HCT116 (cell line): ENCODE measurements around the gene COL2A1. TPM values are rescaled to one million over a fixed set of nuclear protein-coding genes. Genes with fewer than 3 reads are reported as not detected.

ENCODE experiments used
- ATAC-seq: fragments of 200-7000 bp; cut with Tn5 transposase; 2 replicates; pipeline ENCODE4 v1.9.1; 2020; ENCODE audit warnings: mild to moderate bottlenecking, moderate library complexity
- BruUV-seq: library from RNA; stranded (reverse); fragments of 400-500 nt; replicated peaks from 2 replicates; lab custom pipeline; 2021; lab: Mats Ljungman, UMichigan
- CTCF ChIA-PET: fragments of 300-600 bp; sonication (Branson Sonifier 250); formaldehyde crosslinking; loops from one replicate; lab custom pipeline; 2021; ENCODE audit warnings: antibody characterized with exemption; lab: Charles Lee
- POLR2A ChIA-PET: fragments of 300-600, 350-600 bp; sonication (Branson Sonifier 250); formaldehyde crosslinking; loops from one replicate; lab custom pipeline; 2021; ENCODE audit warnings: antibody characterized with exemption; lab: Charles Lee
- RAD21 ChIA-PET, 2 experiments: fragments of 300-600 bp; sonication (Branson Sonifier 250); formaldehyde crosslinking; loops; one replicate each; lab custom pipeline; 2023; ENCODE audit warnings: low total read pairs in 2 of 2; ENCODE audit not compliant: uncharacterized antibody in 2 of 2, unreplicated experiment in 2 of 2, low non-redundant PET in 1 of 2; lab: Charles Lee
- DNase-seq: peaks from one replicate; pipeline ENCODE4 v3.0.0-alpha.2; 2010; ENCODE audit warnings: low read depth, low spot score
- H2AFZ ChIP-seq: fragments of 200-600 bp; shearing (Covaris generic), sonication (generic); 2 replicates; pipeline ENCODE4 v1.6.1; 2017; ENCODE audit warnings: low read depth, mixed run types, mixed read lengths, antibody characterized with exemption, low read length; ENCODE audit not compliant: poor library complexity, severe bottlenecking
- H3K27ac ChIP-seq: 2 replicates; pipeline ENCODE4 v1.5.1; 2012; ENCODE audit warnings: low read depth, low read length
- H3K27me3 ChIP-seq: fragments of 200-600 bp; sonication (generic); 2 replicates; pipeline ENCODE4 v1.6.1; 2016; ENCODE audit warnings: mixed run types, low read length, mixed read lengths; ENCODE audit not compliant: insufficient read depth
- H3K36me3 ChIP-seq, 2 experiments: fragments of 200-500 bp in 1 of 2; fragments of 200-600 bp in 1 of 2; sonication (Bioruptor generic) in 1 of 2; sonication (generic) in 1 of 2; 2 replicates each; pipeline versions ENCODE4 v1.5.1 to v1.6.1; 2014 to 2016; ENCODE audit warnings: low read length in 2 of 2, inconsistent platforms in 1 of 2, mixed read lengths in 1 of 2, mixed run types in 1 of 2; ENCODE audit not compliant: insufficient read depth in 2 of 2, control insufficient read depth in 1 of 2
- H3K4me1 ChIP-seq, 2 experiments: fragments of 200-600 bp in 1 of 2; sonication (generic) in 1 of 2; 2 replicates each; pipeline versions ENCODE4 v1.5.1 to v1.6.1; 2012 to 2017; ENCODE audit warnings: low read length in 2 of 2, inconsistent platforms in 1 of 2, mild to moderate bottlenecking in 1 of 2, mixed read lengths in 1 of 2, mixed run types in 1 of 2, moderate library complexity in 1 of 2; ENCODE audit not compliant: insufficient read depth in 2 of 2, control insufficient read depth in 1 of 2
- H3K4me2 ChIP-seq: fragments of 200-600 bp; sonication (generic); 2 replicates; pipeline ENCODE4 v1.6.1; 2017; ENCODE audit warnings: mixed run types, low read length, mixed read lengths
- H3K4me3 ChIP-seq, 2 experiments: fragments of 200-600 bp in 1 of 2; sonication (generic) in 1 of 2; replicated peaks in 1 of 2; 2 replicates each; pipeline ENCODE4 v1.5.1; 2011 to 2016; ENCODE audit warnings: low read length in 2 of 2, control low read depth in 1 of 2, low read depth in 1 of 2, mild to moderate bottlenecking in 1 of 2, mixed read lengths in 1 of 2, mixed run types in 1 of 2
- H3K79me2 ChIP-seq: fragments of 200-600 bp; sonication (generic); 2 replicates; pipeline ENCODE4 v1.6.1; 2017; ENCODE audit warnings: mild to moderate bottlenecking, mixed run types, low read length, moderate library complexity, mixed read lengths; ENCODE audit not compliant: insufficient read depth
- H3K9ac ChIP-seq: fragments of 200-600 bp; sonication (generic); 2 replicates; pipeline ENCODE4 v1.6.1; 2016; ENCODE audit warnings: low read length, mixed read lengths
- H3K9me2 ChIP-seq: fragments of 200-600 bp; sonication (generic), shearing (Covaris generic); 2 replicates; pipeline ENCODE4 v1.6.1; 2017; ENCODE audit warnings: mixed run types, mild to moderate bottlenecking, moderate library complexity; ENCODE audit not compliant: insufficient read depth
- H3K9me3 ChIP-seq, 2 experiments: fragments of 200-500 bp in 1 of 2; fragments of 200-600 bp in 1 of 2; sonication (Bioruptor generic) in 1 of 2; sonication (generic) in 1 of 2; 2 replicates each; pipeline ENCODE4 v1.6.1; 2014 to 2017; ENCODE audit warnings: low read length in 2 of 2, mixed read lengths in 2 of 2, inconsistent platforms in 1 of 2, low read depth in 1 of 2, mild to moderate bottlenecking in 1 of 2, mixed run types in 1 of 2, moderate library complexity in 1 of 2; ENCODE audit not compliant: control insufficient read depth in 1 of 2, insufficient read depth in 1 of 2
- H4K20me1 ChIP-seq: fragments of 200-600 bp; sonication (generic), shearing (Covaris generic); 2 replicates; pipeline ENCODE4 v1.6.1; 2017; ENCODE audit warnings: mixed run types, mild to moderate bottlenecking, moderate library complexity; ENCODE audit not compliant: insufficient read depth
- ATF3 ChIP-seq: IDR thresholded peaks from 2 replicates; pipeline ENCODE4 v1.6.1; 2012
- CBX3 ChIP-seq: IDR thresholded peaks from 2 replicates; pipeline ENCODE4 v1.6.1; 2012; ENCODE audit warnings: low read depth
- CEBPB ChIP-seq: IDR thresholded peaks from 2 replicates; pipeline ENCODE4 v1.6.1; 2012; ENCODE audit warnings: low read depth
- CTCF ChIP-seq, 3 experiments: fragments of 200-600 bp in 1 of 3; sonication (generic) in 1 of 3; IDR thresholded peaks in 2 of 3; conservative IDR thresholded peaks in 1 of 3; 2 replicates each; pipeline ENCODE4 v1.5.1; 2012 to 2017; ENCODE audit warnings: low read depth in 2 of 3, low read length in 2 of 3, antibody characterized with exemption in 1 of 3, borderline replicate concordance in 1 of 3, control low read depth in 1 of 3, mild to moderate bottlenecking in 1 of 3, mixed read lengths in 1 of 3, mixed run types in 1 of 3, moderate library complexity in 1 of 3; ENCODE audit not compliant: insufficient read depth in 1 of 3
- EGR1 ChIP-seq: IDR thresholded peaks from 2 replicates; pipeline ENCODE4 v1.6.1; 2012; ENCODE audit warnings: low read depth
- ELF1 ChIP-seq: IDR thresholded peaks from 2 replicates; pipeline ENCODE4 v1.6.1; 2012; ENCODE audit warnings: low read depth, borderline replicate concordance
- FOSL1 ChIP-seq: IDR thresholded peaks from 2 replicates; pipeline ENCODE4 v1.6.1; 2012; ENCODE audit warnings: low read depth
- JUND ChIP-seq: IDR thresholded peaks from 2 replicates; pipeline ENCODE4 v1.6.1; 2012
- MAX ChIP-seq: IDR thresholded peaks from 2 replicates; pipeline ENCODE4 v1.6.1; 2012
- POLR2A ChIP-seq: IDR thresholded peaks from 2 replicates; pipeline ENCODE4 v1.7.0; 2011; ENCODE audit warnings: borderline replicate concordance; ENCODE audit not compliant: insufficient read depth, insufficient read length; ENCODE audit errors: extremely low read depth
- POLR2AphosphoS5 ChIP-seq: IDR thresholded peaks from 2 replicates; pipeline ENCODE4 v1.6.1; 2011; ENCODE audit warnings: mild to moderate bottlenecking, low read depth, low read length, moderate library complexity
- RAD21 ChIP-seq: IDR thresholded peaks from 2 replicates; pipeline ENCODE4 v1.6.1; 2012; ENCODE audit warnings: low read depth, mild to moderate bottlenecking
- SIN3A ChIP-seq: IDR thresholded peaks from 2 replicates; pipeline ENCODE4 v1.6.1; 2012; ENCODE audit warnings: low read depth
- SP1 ChIP-seq: IDR thresholded peaks from 2 replicates; pipeline ENCODE4 v1.6.1; 2012; ENCODE audit warnings: low read depth
- SRF ChIP-seq: IDR thresholded peaks from 2 replicates; pipeline ENCODE4 v1.6.1; 2012; ENCODE audit warnings: low read depth
- TCF7L2 ChIP-seq: IDR thresholded peaks from 2 replicates; pipeline ENCODE4 v1.7.0; 2011; ENCODE audit warnings: borderline replicate concordance, inconsistent platforms; ENCODE audit not compliant: insufficient read depth, insufficient read length; ENCODE audit errors: extremely low read depth
- YY1 ChIP-seq: IDR thresholded peaks from 2 replicates; pipeline ENCODE4 v1.6.1; 2011; ENCODE audit warnings: low read length, low read depth, moderate library complexity, mild to moderate bottlenecking; ENCODE audit not compliant: insufficient replicate concordance; ENCODE audit errors: extremely low read depth
- ZFX ChIP-seq: fragments of 450-650 bp; IDR thresholded peaks from 2 replicates; pipeline ENCODE4 v1.6.1; 2017
- intact Hi-C: fragments of 100-400 bp; cut with micrococcal nuclease; formaldehyde crosslinking; loops from 2 replicates; pipeline ENCODE4 v1.10.0; 2022
- total RNA-seq: library from RNA; stranded (reverse); gene quantifications from one replicate; pipeline ENCODE4 v1.2.1, GENCODE V29; 2021; ENCODE audit not compliant: unreplicated experiment
- TF ChIP-seq, protein P1 (sequence below): IDR thresholded peaks from 2 replicates; pipeline ENCODE4 v1.6.1; 2011; ENCODE audit warnings: mild to moderate bottlenecking, low read length, moderate library complexity; ENCODE audit not compliant: insufficient replicate concordance; ENCODE audit errors: extremely low read depth
- TF ChIP-seq, protein P2 (sequence below): IDR thresholded peaks from 2 replicates; pipeline ENCODE4 v1.6.1; 2012; ENCODE audit warnings: low read depth

The COL2A1 gene
- total RNA-seq, 1 experiment from 2014 or later = 0.22 TPM

- H3K27me3 ChIP-seq = no peaks in the 10 kb centered on the region
- no peaks in the 10 kb centered on the region for H3K9me3 ChIP-seq
- BruUV-seq = no TSS peak
- no peaks in the 10 kb centered on the region for H3K79me2 ChIP-seq
- RAD21 ChIA-PET = no interaction called here
- no peaks in the 10 kb centered on the region for H4K20me1 ChIP-seq
- no peak overlapping the region for H3K4me2 ChIP-seq
- peaks cover 0 to 6% of the 10 kb centered on the region in 2 experiments; a peak in 1 of 4 replicates for H3K4me1 ChIP-seq
- H3K36me3 ChIP-seq = no peaks in the 10 kb centered on the region
- H2AFZ ChIP-seq = no peak overlapping the region
- H3K27ac ChIP-seq = no peak overlapping the region
- no peak for TF ChIP-seq SP1
- no peak for TF ChIP-seq ZFX
- no peak for TF ChIP-seq POLR2A
- no peak for TF ChIP-seq FOSL1
- no peak for TF ChIP-seq YY1
- no peak for TF ChIP-seq ATF3
- no peak for TF ChIP-seq CEBPB
- no peak for TF ChIP-seq POLR2AphosphoS5
- TF ChIP-seq, protein P1, sequence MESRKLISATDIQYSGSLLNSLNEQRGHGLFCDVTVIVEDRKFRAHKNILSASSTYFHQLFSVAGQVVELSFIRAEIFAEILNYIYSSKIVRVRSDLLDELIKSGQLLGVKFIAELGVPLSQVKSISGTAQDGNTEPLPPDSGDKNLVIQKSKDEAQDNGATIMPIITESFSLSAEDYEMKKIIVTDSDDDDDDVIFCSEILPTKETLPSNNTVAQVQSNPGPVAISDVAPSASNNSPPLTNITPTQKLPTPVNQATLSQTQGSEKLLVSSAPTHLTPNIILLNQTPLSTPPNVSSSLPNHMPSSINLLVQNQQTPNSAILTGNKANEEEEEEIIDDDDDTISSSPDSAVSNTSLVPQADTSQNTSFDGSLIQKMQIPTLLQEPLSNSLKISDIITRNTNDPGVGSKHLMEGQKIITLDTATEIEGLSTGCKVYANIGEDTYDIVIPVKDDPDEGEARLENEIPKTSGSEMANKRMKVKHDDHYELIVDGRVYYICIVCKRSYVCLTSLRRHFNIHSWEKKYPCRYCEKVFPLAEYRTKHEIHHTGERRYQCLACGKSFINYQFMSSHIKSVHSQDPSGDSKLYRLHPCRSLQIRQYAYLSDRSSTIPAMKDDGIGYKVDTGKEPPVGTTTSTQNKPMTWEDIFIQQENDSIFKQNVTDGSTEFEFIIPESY = no peak
- no peak for TF ChIP-seq RAD21
- TF ChIP-seq, protein P2, sequence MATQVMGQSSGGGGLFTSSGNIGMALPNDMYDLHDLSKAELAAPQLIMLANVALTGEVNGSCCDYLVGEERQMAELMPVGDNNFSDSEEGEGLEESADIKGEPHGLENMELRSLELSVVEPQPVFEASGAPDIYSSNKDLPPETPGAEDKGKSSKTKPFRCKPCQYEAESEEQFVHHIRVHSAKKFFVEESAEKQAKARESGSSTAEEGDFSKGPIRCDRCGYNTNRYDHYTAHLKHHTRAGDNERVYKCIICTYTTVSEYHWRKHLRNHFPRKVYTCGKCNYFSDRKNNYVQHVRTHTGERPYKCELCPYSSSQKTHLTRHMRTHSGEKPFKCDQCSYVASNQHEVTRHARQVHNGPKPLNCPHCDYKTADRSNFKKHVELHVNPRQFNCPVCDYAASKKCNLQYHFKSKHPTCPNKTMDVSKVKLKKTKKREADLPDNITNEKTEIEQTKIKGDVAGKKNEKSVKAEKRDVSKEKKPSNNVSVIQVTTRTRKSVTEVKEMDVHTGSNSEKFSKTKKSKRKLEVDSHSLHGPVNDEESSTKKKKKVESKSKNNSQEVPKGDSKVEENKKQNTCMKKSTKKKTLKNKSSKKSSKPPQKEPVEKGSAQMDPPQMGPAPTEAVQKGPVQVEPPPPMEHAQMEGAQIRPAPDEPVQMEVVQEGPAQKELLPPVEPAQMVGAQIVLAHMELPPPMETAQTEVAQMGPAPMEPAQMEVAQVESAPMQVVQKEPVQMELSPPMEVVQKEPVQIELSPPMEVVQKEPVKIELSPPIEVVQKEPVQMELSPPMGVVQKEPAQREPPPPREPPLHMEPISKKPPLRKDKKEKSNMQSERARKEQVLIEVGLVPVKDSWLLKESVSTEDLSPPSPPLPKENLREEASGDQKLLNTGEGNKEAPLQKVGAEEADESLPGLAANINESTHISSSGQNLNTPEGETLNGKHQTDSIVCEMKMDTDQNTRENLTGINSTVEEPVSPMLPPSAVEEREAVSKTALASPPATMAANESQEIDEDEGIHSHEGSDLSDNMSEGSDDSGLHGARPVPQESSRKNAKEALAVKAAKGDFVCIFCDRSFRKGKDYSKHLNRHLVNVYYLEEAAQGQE = no peak
- TF ChIP-seq SRF = no peak
- no peak for TF ChIP-seq MAX
- TF ChIP-seq JUND = no peak
- TF ChIP-seq EGR1 = no peak
- no peak for TF ChIP-seq CBX3
- no peak for TF ChIP-seq CTCF (IDR thresholded peaks at IDR 0.05 in 2 of 3, conservative IDR thresholded peaks at IDR 0.05 in 1 of 3; ENCODE audit: borderline replicate concordance in 1 of 3, insufficient read depth in 1 of 3, low read depth in 2 of 3, low read length in 2 of 3)
- no peak for TF ChIP-seq TCF7L2
- TF ChIP-seq ELF1 = no peak
- TF ChIP-seq SIN3A = no peak
- no peak overlapping the region for H3K9ac ChIP-seq
- POLR2A ChIA-PET = no interaction called here
- H3K4me3 ChIP-seq = no peak overlapping the region
- no peak for DNase-seq
- intact Hi-C loops = no loop called here
- CTCF ChIA-PET = no interaction called here
- no peaks in the 10 kb centered on the region for H3K9me2 ChIP-seq
- ATAC-seq = no peak
Measured at GRCh38 chr12:47985596-47986290, 18.5 kb downstream of the COL2A1 start.
